Type B pancreatic cell (in vitro differentiated cells): ENCODE data around the gene ANXA3. TPM values are rescaled to one million over a fixed set of nuclear protein-coding genes. Genes with fewer than 3 reads are reported as not detected.

Source experiments
- DNase-seq: peaks from one replicate; pipeline ENCODE4 v3.0.0; 2021; ENCODE audit warnings: mixed read lengths; ENCODE audit not compliant: unreplicated experiment; ENCODE audit errors: extremely low spot score
- H3K27ac Mint-ChIP-seq: 2 replicates; pipeline ENCODE4 v1.8.0; 2021; ENCODE audit warnings: mild to moderate bottlenecking, mixed read lengths
- H3K27me3 Mint-ChIP-seq: 2 replicates; pipeline ENCODE4 v1.8.0; 2021; ENCODE audit warnings: mixed read lengths
- H3K36me3 Mint-ChIP-seq: 2 replicates; pipeline ENCODE4 v1.8.0; 2021; ENCODE audit warnings: mixed read lengths
- H3K4me1 Mint-ChIP-seq: one replicate; pipeline ENCODE4 v1.8.0; 2021; ENCODE audit warnings: mixed read lengths; ENCODE audit not compliant: unreplicated experiment
- H3K4me3 Mint-ChIP-seq: 2 replicates; pipeline ENCODE4 v1.8.0; 2021; ENCODE audit warnings: mild to moderate bottlenecking, mixed read lengths
- H3K9me3 Mint-ChIP-seq: 2 replicates; pipeline ENCODE4 v1.8.0; 2021; ENCODE audit warnings: mixed read lengths
- CTCF ChIP-seq: fragments of 200-600 bp; sonication (generic); conservative IDR thresholded peaks from 2 replicates; pipeline ENCODE4 v1.5.0; 2021; ENCODE audit warnings: antibody characterized with exemption, mild to moderate bottlenecking
- total RNA-seq: library from RNA; stranded (reverse); gene quantifications from 2 replicates; pipeline ENCODE4 v1.2.1, GENCODE V29; 2021; ENCODE audit warnings: low replicate concordance

The ANXA3 gene
- total RNA-seq, 1 donor from 2014 or later, result 56.6 TPM

GRCh38 chr4:78650106-78651024 lies 98.8 kb downstream of the ANXA3 start:
- Mint-ChIP-seq H3K9me3 (peaks cover 6% of the 10 kb centered on the region), H3K4me3 (peak overlapping the region; percentile 68), H3K27ac (peak overlapping the region; percentile 89), H3K4me1 (peaks cover 25% of the 10 kb centered on the region), H3K27me3 (no peaks in the 10 kb centered on the region), H3K36me3 (no peaks in the 10 kb centered on the region)
- TF ChIP-seq CTCF, result no peak
- no peak for DNase-seq

- H3K9me3 Mint-ChIP-seq, result peaks cover 6% of the 10 kb centered on the region
- DNase-seq, result no peak
- H3K27ac Mint-ChIP-seq, result no peak overlapping the region
- H3K27me3 Mint-ChIP-seq, result no peaks in the 10 kb centered on the region
- TF ChIP-seq CTCF, result no peak
- H3K4me3 Mint-ChIP-seq, result no peak overlapping the region
- H3K36me3 Mint-ChIP-seq, result no peaks in the 10 kb centered on the region
- peaks cover 15% of the 10 kb centered on the region for H3K4me1 Mint-ChIP-seq
These were observed 99.8 kb downstream of the ANXA3 start for GRCh38 chr4:78651250-78651860.

DNA sequence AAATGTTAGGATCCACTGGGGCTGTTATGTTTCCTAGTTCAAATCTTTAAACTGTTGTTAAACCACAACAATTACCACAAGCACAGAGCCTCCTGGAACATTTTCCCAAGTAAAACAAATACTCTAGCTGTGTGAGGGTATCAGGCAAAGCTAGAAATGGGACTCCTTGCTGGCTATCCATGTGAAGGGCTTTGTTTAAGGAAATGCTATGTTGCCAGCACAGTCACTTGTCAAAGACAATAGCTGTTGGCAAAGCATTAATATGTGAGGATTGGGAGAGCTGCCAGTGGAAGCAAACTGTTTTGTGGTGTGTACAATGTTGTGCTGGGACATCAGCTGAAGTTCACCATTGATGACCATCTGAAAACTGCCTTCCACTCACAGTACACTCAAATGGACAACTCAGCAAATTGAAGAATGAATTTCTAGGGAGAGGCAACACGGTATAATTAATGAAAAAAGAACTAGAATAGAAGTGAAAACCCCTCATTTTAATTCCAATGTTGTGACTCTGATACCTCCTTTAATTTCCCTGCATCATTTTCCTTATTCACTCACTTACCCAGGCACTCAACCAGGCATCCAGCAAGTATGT lies 100.8 kb downstream of the ANXA3 start:
- peaks cover 6% of the 10 kb centered on the region for H3K9me3 Mint-ChIP-seq
- no peaks in the 10 kb centered on the region for H3K27me3 Mint-ChIP-seq
- H3K36me3 Mint-ChIP-seq, result no peaks in the 10 kb centered on the region
- H3K4me1 Mint-ChIP-seq, result peaks cover 13% of the 10 kb centered on the region
- no peak overlapping the region for H3K27ac Mint-ChIP-seq
- no peak overlapping the region for H3K4me3 Mint-ChIP-seq
- DNase-seq, result no peak
- no peak for TF ChIP-seq CTCF

GRCh38 chr4:78653655-78654054 lies 102.1 kb downstream of the ANXA3 start:
- Mint-ChIP-seq H3K9me3 (peaks cover 6% of the 10 kb centered on the region), H3K36me3 (no peaks in the 10 kb centered on the region), H3K4me3 (no peak overlapping the region), H3K4me1 (peaks cover 12% of the 10 kb centered on the region), H3K27ac (no peak overlapping the region), H3K27me3 (no peaks in the 10 kb centered on the region)
- no peak for DNase-seq
- no peak for TF ChIP-seq CTCF

DNA sequence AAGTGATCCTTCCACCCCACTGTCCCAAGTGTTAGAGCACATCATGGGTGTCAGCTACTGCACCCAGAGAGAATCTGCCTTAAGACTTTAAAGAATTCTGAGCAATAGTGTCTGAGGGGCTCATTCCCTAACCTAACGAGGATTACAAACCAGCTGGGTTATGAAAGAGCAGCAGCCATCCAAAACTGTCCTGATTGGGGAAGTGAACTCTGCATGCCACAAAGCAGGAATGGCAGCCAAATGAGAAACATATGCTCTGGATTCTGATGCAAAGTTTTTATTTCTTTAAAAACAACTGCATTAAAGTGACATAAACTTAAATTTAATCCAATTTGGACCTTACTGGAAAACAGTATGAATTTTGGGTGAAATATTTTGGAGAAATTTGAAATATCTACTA lies 103.2 kb downstream of the ANXA3 start:
- peaks cover 12% of the 10 kb centered on the region for H3K4me1 Mint-ChIP-seq
- no peak overlapping the region for H3K4me3 Mint-ChIP-seq
- H3K9me3 Mint-ChIP-seq, result peaks cover 4% of the 10 kb centered on the region
- H3K27ac Mint-ChIP-seq, result no peak overlapping the region
- DNase-seq, result no peak
- no peaks in the 10 kb centered on the region for H3K36me3 Mint-ChIP-seq
- no peak for TF ChIP-seq CTCF
- H3K27me3 Mint-ChIP-seq, result no peaks in the 10 kb centered on the region
